ENCODE measurements around the gene RPP25L. TPM values are rescaled to one million over a fixed set of nuclear protein-coding genes. Genes with fewer than 3 reads are reported as not detected.
"Not testable (repeated sequence)": the region's sequence is repeated elsewhere in the genome, so short reads cannot be mapped to it uniquely, and the experiment has no call there.

The RPP25L gene
- total and polyA plus RNA-seq, 2 donors (not counting 1 experiment from before 2014, with no cell fraction given): 13.5 to 34.3 TPM

DNA sequence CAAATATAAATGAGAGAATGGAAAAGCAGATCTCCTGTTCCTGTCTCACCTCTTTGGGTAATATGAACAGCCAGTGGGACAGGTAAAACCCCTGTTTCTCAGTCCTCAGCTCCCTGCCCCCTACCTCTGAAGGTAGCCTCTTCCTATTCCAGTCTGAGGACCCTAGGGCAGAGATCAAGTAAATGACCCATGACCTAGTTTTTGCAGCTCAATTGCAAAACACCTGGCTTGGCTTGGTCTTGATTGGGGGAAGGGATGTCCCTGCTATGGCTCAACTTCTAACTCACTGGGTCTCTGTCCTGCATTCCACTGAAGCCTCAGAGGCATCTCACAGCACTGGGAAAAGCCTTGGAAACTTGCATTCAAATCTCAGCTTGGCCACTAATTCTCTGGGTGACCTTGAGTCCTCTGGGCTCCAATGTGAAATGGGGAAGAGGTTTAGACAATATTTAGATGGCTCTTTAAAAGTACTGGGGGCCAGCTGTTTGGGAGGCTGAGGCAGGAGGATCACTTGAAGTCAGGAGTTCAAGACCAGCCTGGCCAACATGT lies 32.9 kb upstream of the RPP25L start:
- no peaks in the 10 kb centered on the region for H3K27me3 ChIP-seq (ENCODE audit: control insufficient read depth, insufficient read depth, low read length)
- peaks cover 6% of the 10 kb centered on the region for H3K36me3 ChIP-seq (ENCODE audit: control insufficient read depth, insufficient read depth, low read length)
- H2AFZ ChIP-seq (ENCODE audit: low read length): no peak overlapping the region
- no peaks in the 10 kb centered on the region for H3K9me3 ChIP-seq (ENCODE audit: control insufficient read depth, insufficient read depth, low read depth, low read length)
- H3K4me2 ChIP-seq (ENCODE audit: extremely low read depth, insufficient read depth, low read length): no peak overlapping the region
- H3K79me2 ChIP-seq (ENCODE audit: control insufficient read depth, insufficient read depth, low read length): peaks cover 10% of the 10 kb centered on the region
- no peak overlapping the region for H3K27ac ChIP-seq (ENCODE audit: insufficient read depth, low read length)
- peaks cover 9% of the 10 kb centered on the region for H3K4me1 ChIP-seq (ENCODE audit: control insufficient read depth, extremely low read depth, insufficient read depth, low read length)
- no peak overlapping the region for H3K4me3 ChIP-seq (replicated peaks in 1 of 4; ENCODE audit: control extremely low read depth in 1 of 4, insufficient read depth in 1 of 4, low read depth in 3 of 4, low read length in 4 of 4)
- no peak for TF ChIP-seq EZH2 (IDR thresholded peaks at IDR 0.05; ENCODE audit: low read length, missing control alignments)
- TF ChIP-seq, protein P1, sequence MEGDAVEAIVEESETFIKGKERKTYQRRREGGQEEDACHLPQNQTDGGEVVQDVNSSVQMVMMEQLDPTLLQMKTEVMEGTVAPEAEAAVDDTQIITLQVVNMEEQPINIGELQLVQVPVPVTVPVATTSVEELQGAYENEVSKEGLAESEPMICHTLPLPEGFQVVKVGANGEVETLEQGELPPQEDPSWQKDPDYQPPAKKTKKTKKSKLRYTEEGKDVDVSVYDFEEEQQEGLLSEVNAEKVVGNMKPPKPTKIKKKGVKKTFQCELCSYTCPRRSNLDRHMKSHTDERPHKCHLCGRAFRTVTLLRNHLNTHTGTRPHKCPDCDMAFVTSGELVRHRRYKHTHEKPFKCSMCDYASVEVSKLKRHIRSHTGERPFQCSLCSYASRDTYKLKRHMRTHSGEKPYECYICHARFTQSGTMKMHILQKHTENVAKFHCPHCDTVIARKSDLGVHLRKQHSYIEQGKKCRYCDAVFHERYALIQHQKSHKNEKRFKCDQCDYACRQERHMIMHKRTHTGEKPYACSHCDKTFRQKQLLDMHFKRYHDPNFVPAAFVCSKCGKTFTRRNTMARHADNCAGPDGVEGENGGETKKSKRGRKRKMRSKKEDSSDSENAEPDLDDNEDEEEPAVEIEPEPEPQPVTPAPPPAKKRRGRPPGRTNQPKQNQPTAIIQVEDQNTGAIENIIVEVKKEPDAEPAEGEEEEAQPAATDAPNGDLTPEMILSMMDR (conservative IDR thresholded peaks at IDR 0.05 in 1 of 2, IDR thresholded peaks at IDR 0.05 in 1 of 2; ENCODE audit: low read depth in 1 of 2, low read length in 2 of 2): no peak
- DNase-seq (ENCODE audit: low read depth in 2 of 2): no peak
- H4K20me1 ChIP-seq (ENCODE audit: control insufficient read depth, extremely low read depth, insufficient read depth, low read length): no peaks in the 10 kb centered on the region
- H3K9ac ChIP-seq (ENCODE audit: insufficient read depth, low read length): no peak overlapping the region

DNA sequence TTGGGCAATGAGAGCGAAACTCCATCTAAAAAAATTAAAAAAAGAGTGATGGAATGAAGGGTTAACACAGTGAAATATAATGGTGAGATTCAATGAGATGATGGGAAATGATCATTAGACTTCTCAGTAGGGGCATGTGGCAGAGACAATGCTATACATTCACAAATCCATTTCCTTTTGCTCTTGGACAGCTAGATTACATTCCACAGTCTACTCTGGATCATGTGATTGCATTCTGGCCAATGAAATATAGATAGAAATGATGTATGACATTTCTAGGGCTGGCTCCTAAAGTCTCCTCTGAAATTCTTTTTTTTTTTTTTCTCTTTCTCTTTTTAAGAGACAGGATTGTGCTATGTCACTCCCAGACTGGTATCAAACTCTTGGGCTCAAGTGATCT lies 30.8 kb upstream of the RPP25L start:
- TF ChIP-seq, protein P1 (conservative IDR thresholded peaks at IDR 0.05 in 1 of 2, IDR thresholded peaks at IDR 0.05 in 1 of 2; ENCODE audit: low read depth in 1 of 2, low read length in 2 of 2): no peak
- no peak for TF ChIP-seq EZH2 (IDR thresholded peaks at IDR 0.05; ENCODE audit: low read length, missing control alignments)
- Histone ChIP-seq H3K27me3 (ENCODE audit: control insufficient read depth, insufficient read depth, low read length) (no peaks in the 10 kb centered on the region), H3K36me3 (ENCODE audit: control insufficient read depth, insufficient read depth, low read length) (no peaks in the 10 kb centered on the region), H3K4me2 (ENCODE audit: extremely low read depth, insufficient read depth, low read length) (no peak overlapping the region), H3K27ac (ENCODE audit: insufficient read depth, low read length) (no peak overlapping the region), H3K79me2 (ENCODE audit: control insufficient read depth, insufficient read depth, low read length) (peaks cover 5% of the 10 kb centered on the region), H3K9me3 (ENCODE audit: control insufficient read depth, insufficient read depth, low read depth, low read length) (no peaks in the 10 kb centered on the region), H3K4me3 (replicated peaks in 1 of 4; ENCODE audit: control extremely low read depth in 1 of 4, insufficient read depth in 1 of 4, low read depth in 3 of 4, low read length in 4 of 4) (no peak overlapping the region), H2AFZ (ENCODE audit: low read length) (no peak overlapping the region), H3K4me1 (ENCODE audit: control insufficient read depth, extremely low read depth, insufficient read depth, low read length) (peaks cover 13% of the 10 kb centered on the region), H3K9ac (ENCODE audit: insufficient read depth, low read length) (no peak overlapping the region), H4K20me1 (ENCODE audit: control insufficient read depth, extremely low read depth, insufficient read depth, low read length) (no peaks in the 10 kb centered on the region)
- no peak for DNase-seq (ENCODE audit: low read depth in 2 of 2)

DNA sequence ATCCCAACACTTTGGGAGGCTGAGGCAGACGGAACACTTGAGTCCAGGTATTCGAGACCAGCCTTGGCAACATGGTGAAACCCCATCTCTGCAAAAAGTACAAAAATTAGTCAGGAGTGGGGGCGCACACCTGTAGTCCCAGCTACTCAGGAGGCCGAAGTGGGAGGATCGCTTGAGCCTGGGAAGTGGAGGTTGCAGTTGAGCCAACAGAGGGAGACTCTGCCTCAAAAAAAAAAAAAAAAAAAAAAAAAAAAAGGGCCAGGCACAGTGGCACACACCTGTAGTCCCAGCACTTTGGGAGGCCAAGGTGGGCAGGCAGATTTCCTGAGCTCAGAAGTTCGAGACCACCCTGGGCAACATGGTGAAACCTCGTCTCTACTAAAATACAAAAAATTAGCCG lies 27.4 kb upstream of the RPP25L start:
- not testable (repeated sequence) for H3K27ac ChIP-seq (ENCODE audit: insufficient read depth, low read length); H2AFZ ChIP-seq (ENCODE audit: low read length); H3K27me3 ChIP-seq (ENCODE audit: control insufficient read depth, insufficient read depth, low read length); H3K36me3 ChIP-seq (ENCODE audit: control insufficient read depth, insufficient read depth, low read length); H3K4me3 ChIP-seq (replicated peaks in 1 of 4; ENCODE audit: control extremely low read depth in 1 of 4, insufficient read depth in 1 of 4, low read depth in 3 of 4, low read length in 4 of 4); H4K20me1 ChIP-seq (ENCODE audit: control insufficient read depth, extremely low read depth, insufficient read depth, low read length); H3K9me3 ChIP-seq (ENCODE audit: control insufficient read depth, insufficient read depth, low read depth, low read length); H3K4me2 ChIP-seq (ENCODE audit: extremely low read depth, insufficient read depth, low read length); DNase-seq (ENCODE audit: low read depth in 2 of 2); H3K9ac ChIP-seq (ENCODE audit: insufficient read depth, low read length)
- H3K79me2 ChIP-seq (ENCODE audit: control insufficient read depth, insufficient read depth, low read length): peaks cover 19% of the 10 kb centered on the region
- H3K4me1 ChIP-seq (ENCODE audit: control insufficient read depth, extremely low read depth, insufficient read depth, low read length): peaks cover 13% of the 10 kb centered on the region

All from fibroblast of lung (primary cell).